Posterior vena cava (tissue), 2 donors: ENCODE measurements around the gene GRK3. TPM values are rescaled to one million over a fixed set of nuclear protein-coding genes. Genes with fewer than 3 reads are reported as not detected.
"Not testable (repeated sequence)": the region's sequence is repeated elsewhere in the genome, so short reads cannot be mapped to it uniquely, and the experiment has no call there.

Experiments
- DNase-seq: peaks from one replicate; pipeline ENCODE4 v3.0.0-alpha.2; 2020; ENCODE audit warnings: low spot score
- intact Hi-C, 2 donors: fragments of 100-400 bp; cut with DNase I; formaldehyde crosslinking; loops; one replicate each; pipeline versions ENCODE4 v1.14.1 to v1.14.2; 2022 to 2023
- total RNA-seq, 2 donors: library from RNA; stranded (reverse); fragmentation: NEBNext Ultra II Directional; extraction: Animal tissue kit (Norgen Biotek cat#: 25700); gene quantifications; one replicate each; pipeline ENCODE4 v1.2.1, GENCODE V29; 2021
- donor health status: DM: yes; HTN: yes; CAD: no.
- donor health status: DM: yes; HTN: yes; CAD: no.

Gene GRK3
- total RNA-seq, 2 donors from 2014 or later: 7.7 to 8.2 TPM

- no peak for DNase-seq
- intact Hi-C loops: no loop called here
Measured at GRCh38 chr22:25546751-25547150, 17.7 kb upstream of the GRK3 start.

- DNase-seq: no peak
- intact Hi-C loops: no loop called here
Measured at GRCh38 chr22:25548866-25549464, 15.5 kb upstream of the GRK3 start.

DNA sequence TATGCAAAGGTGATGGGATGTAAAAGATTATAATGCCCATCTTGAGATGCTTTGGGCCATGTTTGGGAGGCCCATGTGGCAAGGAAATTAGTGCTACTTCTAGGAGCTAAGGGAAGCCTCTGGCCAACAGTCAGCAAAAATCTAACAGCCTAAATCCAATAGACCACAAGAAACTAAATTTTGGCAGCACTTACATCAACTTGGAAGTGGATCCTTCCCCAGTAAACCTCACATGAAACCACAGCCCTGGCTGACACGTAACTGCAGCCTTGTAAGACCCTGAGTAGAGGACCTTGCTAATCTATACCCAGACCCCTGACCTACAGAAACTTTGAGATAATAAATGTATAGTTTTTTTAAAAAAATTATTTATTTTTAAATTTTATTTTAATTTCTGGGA, 13.1 kb upstream of the GRK3 start:
- intact Hi-C loops: no loop called here

DNA sequence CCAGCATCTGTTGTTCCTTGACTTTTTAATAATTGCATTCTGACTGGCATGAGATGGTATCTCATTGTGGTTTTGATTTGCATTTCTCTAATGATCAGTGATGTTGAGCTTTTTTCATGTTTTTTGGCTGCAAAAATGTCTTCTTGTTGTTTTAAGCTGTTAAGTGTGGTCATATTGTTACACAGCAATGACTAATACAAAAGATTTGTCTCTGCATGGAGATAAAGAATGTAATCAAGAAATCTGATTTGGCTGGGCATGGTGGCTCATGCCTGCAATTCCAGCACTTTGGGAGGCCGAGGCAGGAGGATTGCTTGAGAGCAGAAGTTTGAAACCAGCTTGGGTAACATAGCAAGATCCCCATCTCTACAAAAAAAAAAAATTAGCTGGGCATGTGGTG, 12.1 kb upstream of the GRK3 start:
- DNase-seq, intact Hi-C loops: not testable (repeated sequence)

More for the DNA sequence above, 13.1 kb upstream of the GRK3 start:
- no peak for DNase-seq

DNA sequence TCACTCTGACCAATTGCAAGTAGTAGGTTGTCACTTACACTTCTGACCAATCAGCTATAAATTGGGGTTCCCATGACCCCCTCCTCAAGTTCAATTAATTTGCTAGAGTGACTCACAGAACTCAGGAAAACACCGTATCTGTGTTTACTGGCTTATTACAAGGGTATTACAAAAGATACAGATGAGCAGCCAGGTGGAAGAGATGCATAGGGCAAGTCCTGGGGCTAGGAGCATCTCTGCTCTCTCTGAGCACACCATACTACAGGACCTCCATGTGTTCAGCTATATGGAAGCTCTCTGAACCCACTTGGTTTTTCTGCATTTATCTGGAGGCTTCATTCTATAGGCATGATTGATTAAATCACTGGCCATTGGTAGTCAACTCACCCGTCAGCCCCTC, 11.3 kb upstream of the GRK3 start:
- DNase-seq: no peak
- intact Hi-C loops: no loop called here

DNA sequence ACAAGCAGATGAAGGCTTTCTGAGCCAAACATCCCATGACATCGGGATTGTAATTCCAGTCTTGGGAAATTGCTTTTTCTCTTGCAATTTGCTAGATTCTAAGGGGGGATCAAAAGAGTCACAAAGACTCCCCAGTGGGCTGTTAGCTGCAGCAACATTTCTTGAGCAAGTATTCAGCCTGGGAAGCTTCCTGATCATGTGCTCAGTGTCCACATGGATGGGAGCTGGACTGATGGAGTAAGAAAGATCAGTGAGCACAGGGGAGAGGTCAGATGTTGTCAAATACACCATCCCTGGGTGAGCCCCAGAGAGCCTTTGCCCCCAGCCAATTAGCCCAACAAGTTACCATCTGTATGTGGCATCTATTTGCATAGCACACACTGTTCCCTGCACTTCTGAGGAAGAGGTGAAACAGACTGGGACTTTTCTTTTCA, 10.2 kb upstream of the GRK3 start:
- intact Hi-C loops: no loop called here
- DNase-seq: no peak

GRCh38 chr22:25554689-25555088, 9.8 kb upstream of the GRK3 start:
- no peak for DNase-seq
- intact Hi-C loops: no loop called here

GRCh38 chr22:25555586-25555985, 8.9 kb upstream of the GRK3 start:
- intact Hi-C loops: no loop called here

GRCh38 chr22:25557218-25557617, 7.3 kb upstream of the GRK3 start:
- intact Hi-C loops: no loop called here
- DNase-seq: no peak

More at GRCh38 chr22:25555586-25555985, 8.9 kb upstream of the GRK3 start:
- DNase-seq: no peak

DNA sequence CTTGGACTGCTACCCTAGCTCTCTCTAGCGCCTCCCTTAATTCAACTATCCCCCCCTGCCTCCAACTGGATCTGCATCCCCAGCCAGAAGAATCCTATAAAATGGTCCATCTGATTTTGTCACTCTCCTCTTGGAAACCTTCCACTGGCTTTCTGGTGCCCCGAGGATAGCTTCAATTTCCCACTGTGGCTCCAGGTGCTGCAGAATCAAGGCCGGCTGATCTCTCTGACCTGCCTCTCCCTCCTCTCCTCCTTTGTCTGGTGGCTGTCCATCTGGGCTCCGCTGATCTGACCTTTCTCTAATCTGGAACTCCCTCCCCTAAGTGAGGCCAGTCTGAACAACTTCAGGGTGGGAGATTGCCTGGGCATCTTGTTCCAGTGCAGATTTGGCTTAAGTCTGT, 6.1 kb upstream of the GRK3 start:
- intact Hi-C loops: no loop called here
- no peak for DNase-seq

GRCh38 chr22:25559910-25560309, 4.6 kb upstream of the GRK3 start:
- intact Hi-C loops, DNase-seq: not testable (repeated sequence)

DNA sequence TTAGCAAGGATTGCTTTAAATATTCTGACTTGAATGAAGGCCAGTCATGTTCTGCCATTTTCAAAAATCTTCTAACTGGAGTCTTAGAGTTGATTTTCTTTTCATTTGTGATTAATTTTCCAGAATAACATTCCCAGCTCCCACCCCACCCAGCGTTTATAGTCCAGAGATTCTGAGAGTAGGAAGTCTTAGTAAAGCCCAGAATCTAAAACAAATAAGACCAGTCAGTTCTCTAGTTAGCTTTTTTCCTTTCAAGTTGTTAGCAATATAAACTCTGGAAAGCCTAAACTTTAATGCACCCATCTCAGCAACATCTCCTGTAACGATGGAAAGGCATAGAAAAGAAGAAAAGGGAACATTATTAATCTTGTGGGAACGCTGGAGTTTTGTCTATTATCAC, 3.3 kb upstream of the GRK3 start:
- DNase-seq, intact Hi-C loops: not testable (repeated sequence)

DNA sequence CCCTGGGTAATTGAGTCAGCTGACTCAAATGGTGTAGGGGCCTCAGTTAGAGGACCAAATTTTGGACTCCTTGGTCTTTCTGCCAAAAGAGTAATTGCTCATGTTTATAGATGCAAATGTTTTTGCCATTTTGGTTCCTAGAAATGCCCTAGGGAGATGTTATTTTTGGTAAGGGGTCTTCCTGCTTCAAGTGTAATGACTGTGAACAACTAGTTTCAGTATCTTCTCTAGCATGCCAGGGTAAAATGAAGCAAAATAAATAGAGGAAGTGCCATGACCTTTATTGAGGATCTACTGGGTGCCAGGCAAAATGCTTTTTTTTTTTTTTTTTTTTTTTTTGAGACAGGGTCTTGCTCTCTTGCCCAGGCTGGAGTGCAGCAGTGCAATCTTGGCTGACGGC, 2.5 kb upstream of the GRK3 start:
- DNase-seq, intact Hi-C loops: not testable (repeated sequence)

- DNase-seq, intact Hi-C loops: not testable (repeated sequence)
Measured at GRCh38 chr22:25562966-25563760, 1.3 kb upstream of the GRK3 start.

DNA sequence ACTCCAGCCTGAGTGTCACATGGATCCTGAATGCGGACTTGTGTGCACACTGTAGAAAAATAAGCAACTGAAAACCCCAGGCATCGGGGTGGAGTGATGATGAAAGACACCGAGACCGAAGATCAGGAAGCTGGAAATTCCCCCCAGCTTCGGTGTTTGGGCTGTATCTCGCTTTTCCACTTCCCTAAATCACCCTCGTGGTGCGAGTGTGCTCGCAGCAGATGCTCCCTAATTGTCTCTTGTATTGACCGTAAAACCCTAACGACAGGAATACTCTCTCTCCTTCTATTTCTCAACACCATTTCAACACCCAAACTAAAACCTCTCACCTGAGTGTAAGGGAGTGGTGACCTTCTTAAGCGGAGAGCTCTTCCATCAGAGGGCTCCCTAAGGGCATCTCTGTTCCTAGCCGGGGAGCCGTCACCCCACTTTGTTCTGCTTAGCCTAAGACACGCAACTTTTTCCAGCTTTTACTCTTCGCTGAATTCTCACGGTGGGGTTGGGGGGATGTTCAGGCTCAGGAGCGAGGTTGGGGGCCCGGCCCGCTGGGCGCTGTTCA, 635 bp upstream of the GRK3 start:
- intact Hi-C loops: no loop called here
- DNase-seq: no peak

DNA sequence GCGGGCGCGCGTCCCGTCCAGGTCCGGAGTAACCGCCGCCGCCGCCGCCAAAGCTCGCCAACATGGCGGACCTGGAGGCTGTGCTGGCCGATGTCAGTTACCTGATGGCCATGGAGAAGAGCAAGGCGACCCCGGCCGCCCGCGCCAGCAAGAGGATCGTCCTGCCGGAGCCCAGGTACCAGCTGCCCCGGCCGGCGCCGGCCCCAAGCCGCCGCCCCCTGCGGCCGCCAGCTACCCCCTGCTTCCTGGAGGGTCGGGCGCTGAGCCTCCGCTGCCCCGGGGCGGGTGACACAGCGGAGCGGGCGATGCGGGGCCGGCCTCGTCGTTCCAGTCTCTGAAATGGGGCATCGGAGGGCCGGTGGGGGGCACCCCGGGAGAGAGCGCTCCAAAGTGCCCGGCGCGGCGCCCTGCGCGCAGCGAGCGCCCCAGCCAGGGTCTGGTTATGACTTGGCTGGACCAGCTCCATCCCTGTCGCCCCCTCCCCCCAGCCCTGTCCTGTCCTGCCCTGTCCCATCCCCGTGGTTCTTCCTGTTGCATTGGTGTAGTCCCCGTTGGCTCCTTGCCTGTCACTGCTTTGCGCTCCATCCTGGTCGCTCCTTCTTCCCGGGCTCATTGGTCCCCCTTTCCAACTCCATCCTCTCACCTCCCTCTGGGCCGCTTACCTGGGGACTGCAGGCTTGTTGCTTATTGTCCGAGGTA, 653 bp downstream of the GRK3 start:
- intact Hi-C loops: no loop called here

GRCh38 chr22:25566186-25566897, 1.9 kb downstream of the GRK3 start:
- no peak for DNase-seq
- intact Hi-C loops: no loop called here

More for the DNA sequence above, 653 bp downstream of the GRK3 start:
- DNase-seq: no peak

DNA sequence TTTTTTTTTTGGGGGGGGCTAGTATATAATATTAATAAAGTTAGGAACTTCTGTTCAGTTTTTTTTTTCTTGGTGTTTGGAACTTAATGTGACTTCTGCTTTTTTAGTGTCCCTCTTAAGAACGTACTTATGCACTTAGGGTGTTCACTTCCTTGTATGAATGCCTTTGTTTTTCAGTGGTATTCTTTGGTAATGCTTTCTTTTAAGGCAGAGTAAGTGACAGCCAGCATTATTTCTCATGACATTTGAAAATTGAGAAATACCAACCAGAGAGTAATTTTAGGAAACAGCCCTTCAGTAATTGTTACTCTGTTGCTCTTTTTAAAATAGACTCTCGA, 2.4 kb downstream of the GRK3 start:
- no peak for DNase-seq
- intact Hi-C loops: no loop called here

GRCh38 chr22:25567251-25567675, 2.8 kb downstream of the GRK3 start:
- DNase-seq: no peak
- intact Hi-C loops: no loop called here
